ENCODE measurements around the gene MAVS.

GRCh38 chr20:3902446-3902845 lies 55.8 kb downstream of the MAVS start:
- no peak for TF ChIP-seq CTCF (IDR thresholded peaks at IDR 0.05)
- no peak for TF ChIP-seq POLR2A (IDR thresholded peaks at IDR 0.05)
